ENCODE results near the gene SRA1. TPM values are rescaled to one million over a fixed set of nuclear protein-coding genes. Genes with fewer than 3 reads are reported as not detected.
A peak's percentile ranks its signal among the peaks of the same experiment; 100 is the strongest.

The SRA1 gene
- total and polyA plus RNA-seq, 2 of the 13 experiments (the other 11 are each of a cell fraction or from before 2014, with no cell fraction given), result 14.2 to 32.8 TPM

- TF ChIP-seq ZSCAN5A (CRISPR knock-in tag; IDR thresholded peaks at IDR 0.05; ENCODE audit: borderline replicate concordance) (0 out of 2 replicates have a peak, but pooled peaks have one; percentile 4), GTF3A (CRISPR knock-in tag; conservative IDR thresholded peaks at IDR 0.05) (no peak), ZNF30 (CRISPR knock-in tag; IDR thresholded peaks at IDR 0.05) (0 out of 2 replicates have a peak, but pooled peaks have one; percentile 15), MTF2 (CRISPR knock-in tag; IDR thresholded peaks at IDR 0.05; ENCODE audit: borderline replicate concordance) (no peak), SAP130 (CRISPR knock-in tag; IDR thresholded peaks at IDR 0.05; ENCODE audit: low read depth) (peak; percentile 13; the same call in 1 of the 2 replicates), HMG20B (CRISPR knock-in tag; conservative IDR thresholded peaks at IDR 0.05) (no peak), NPAS2 (CRISPR knock-in tag; IDR thresholded peaks at IDR 0.05; ENCODE audit: borderline replicate concordance) (no peak), ZNF230 (CRISPR knock-in tag; IDR thresholded peaks at IDR 0.05) (no peak)
Observed at GRCh38 chr5:140556438-140556837, 835 bp downstream of the SRA1 start (continued).

- POLR2A ChIA-PET, result interaction anchor here (1.2 kb wide), 2 partner anchors 8 to 135 kb away, joined by 5 to 6 read pairs; partner anchors contain the start of genes EIF4EBP3, HARS1 and HARS2
- peaks cover 3 to 18% of the 10 kb centered on the region in 2 experiments; a peak in 4 of 5 replicates for H3K36me3 ChIP-seq (replicated peaks in 1 of 2; ENCODE audit: control insufficient read depth in 1 of 2, insufficient read depth in 2 of 2, low read length in 2 of 2)
- H3K9ac ChIP-seq (ENCODE audit: insufficient read depth, low read depth, low read length), result peak overlapping the region; percentile 85; the same call in 1 of the 2 replicates
- peak overlapping the region; percentile 97 for H3K4me2 ChIP-seq (ENCODE audit: low read depth, low read length)
- 77% methylated on average over 1 of the region's 1 CpG for WGBS (ENCODE audit: low lambda C conversion rate)
- no peaks in the 10 kb centered on the region for H3K27me3 ChIP-seq (ENCODE audit: control insufficient read depth in 1 of 2, insufficient read depth in 2 of 2, low read length in 2 of 2)
- H2AFZ ChIP-seq (ENCODE audit: low read length), result no peak overlapping the region
- intact Hi-C loops (cut with micrococcal nuclease; ENCODE audit: unreplicated experiment), result loop anchor here (1.0 to 5.0 kb wide), 2 partner anchors 9 to 161 kb away; partner anchors contain the start of gene EIF4EBP3
- no peak for DNase-seq (ENCODE audit: low spot score)
- TF ChIP-seq ZNF597 (CRISPR knock-in tag; IDR thresholded peaks at IDR 0.05), result no peak
- no peak for TF ChIP-seq RBM39 (IDR thresholded peaks at IDR 0.05; ENCODE audit: low read depth, low read length, poor library complexity, severe bottlenecking)
- no peak for TF ChIP-seq ZNF775 (CRISPR knock-in tag; IDR thresholded peaks at IDR 0.05; ENCODE audit: borderline replicate concordance)
- no peak for TF ChIP-seq SNAPC4 (CRISPR knock-in tag; IDR thresholded peaks at IDR 0.05)
- no peak for TF ChIP-seq SCMH1 (CRISPR knock-in tag; IDR thresholded peaks at IDR 0.05; ENCODE audit: borderline replicate concordance)
- FAIRE-seq, result no peak
- peak overlapping the region; percentile 80 to 96 (median 84); a peak in 5 of 6 replicates for H3K4me3 ChIP-seq (replicated peaks in 1 of 3; ENCODE audit: insufficient read depth in 1 of 3, low read depth in 2 of 3, low read length in 3 of 3)
- H4K20me1 ChIP-seq (ENCODE audit: insufficient read depth, low read length), result no peaks in the 10 kb centered on the region; the same call in none of the 2 replicates
- CTCF ChIA-PET (ENCODE audit: low intra/inter-chr PET ratio, low total read pairs), result no interaction called here
- BruUV-seq (replicated peaks), result no TSS peak
- peak overlapping the region; percentile 55 for H3K27ac ChIP-seq (ENCODE audit: extremely low read length, insufficient read depth, low read length)
- in situ Hi-C loops (cut with HindIII; ENCODE audit: extremely low pct_ligation_motif_present, low pct_unique_long_range_greater_than_20kb), result no loop called here
- peaks cover 36% of the 10 kb centered on the region for H3K79me2 ChIP-seq (ENCODE audit: insufficient read depth, low read length)
- H3K4me1 ChIP-seq (ENCODE audit: insufficient read depth, low read length), result peaks cover 37% of the 10 kb centered on the region
- no peaks in the 10 kb centered on the region for H3K9me3 ChIP-seq (ENCODE audit: low read length)
- no peak for ATAC-seq
Observed at GRCh38 chr5:140555747-140556312, 1.4 kb downstream of the SRA1 start.

Measured in HepG2 (cell line).